Panc1 (cell line): ENCODE results near the gene WDR90. TPM values are rescaled to one million over a fixed set of nuclear protein-coding genes. Genes with fewer than 3 reads are reported as not detected.

ENCODE experiments used
- ATAC-seq: fragments of 200-7000 bp; cut with Tn5 transposase; 2 replicates; pipeline ENCODE4 v1.9.1; 2020; ENCODE audit warnings: mild to moderate bottlenecking, moderate library complexity
- BruUV-seq: library from RNA; stranded (reverse); fragments of 400-500 nt; replicated peaks from 2 replicates; lab custom pipeline; 2021; lab: Mats Ljungman, UMichigan
- CTCF ChIA-PET: fragments of 300-600 bp; sonication (Branson Sonifier 250); formaldehyde crosslinking; loops from one replicate; lab custom pipeline; 2022; ENCODE audit warnings: antibody characterized with exemption; lab: Charles Lee
- POLR2A ChIA-PET: fragments of 300-600 bp; sonication (Branson Sonifier 250); formaldehyde crosslinking; loops from one replicate; lab custom pipeline; 2022; ENCODE audit warnings: antibody characterized with exemption; lab: Charles Lee
- DNase-seq: peaks from one replicate; pipeline ENCODE4 v3.0.0-alpha.2; 2010; ENCODE audit warnings: low read depth, low spot score
- H3K27ac ChIP-seq: 2 replicates; pipeline ENCODE4 v1.5.1; 2011; ENCODE audit warnings: mild to moderate bottlenecking, low read length, inconsistent platforms
- H3K27me3 ChIP-seq: fragments of 200-500 bp; sonication (Bioruptor generic); 2 replicates; pipeline ENCODE4 v1.6.0; 2014; ENCODE audit warnings: low read length, inconsistent platforms; ENCODE audit not compliant: control insufficient read depth, insufficient read depth
- H3K36me3 ChIP-seq: fragments of 200-500 bp; sonication (Bioruptor generic); 2 replicates; pipeline ENCODE4 v1.5.1; 2014; ENCODE audit warnings: inconsistent platforms, mild to moderate bottlenecking, low read length, moderate library complexity; ENCODE audit not compliant: control insufficient read depth, insufficient read depth
- H3K4me1 ChIP-seq: 2 replicates; pipeline ENCODE4 v1.5.1; 2011; ENCODE audit warnings: inconsistent platforms, mild to moderate bottlenecking, low read length, moderate library complexity; ENCODE audit not compliant: control insufficient read depth, insufficient read depth
- H3K4me3 ChIP-seq, 2 experiments: 2 replicates each; pipeline ENCODE4 v1.5.1; 2011 to 2012; ENCODE audit warnings: low read depth in 2 of 2, low read length in 2 of 2, mild to moderate bottlenecking in 2 of 2, inconsistent platforms in 1 of 2, moderate library complexity in 1 of 2
- H3K9me3 ChIP-seq: fragments of 200-500 bp; sonication (Bioruptor generic); 2 replicates; pipeline ENCODE4 v1.5.1; 2014; ENCODE audit warnings: low read depth, mild to moderate bottlenecking, inconsistent platforms, low read length, moderate library complexity; ENCODE audit not compliant: control insufficient read depth, insufficient read depth
- POLR2AphosphoS5 ChIP-seq: IDR thresholded peaks from 2 replicates; pipeline ENCODE4 v1.6.1; 2012; ENCODE audit warnings: mild to moderate bottlenecking, low read depth, low read length, moderate library complexity
- REST ChIP-seq, 2 experiments: IDR thresholded peaks; 2 replicates each; pipeline ENCODE4 v1.6.1; 2011 to 2012; ENCODE audit warnings: low read depth in 2 of 2, control low read depth in 1 of 2, low read length in 1 of 2, mild to moderate bottlenecking in 1 of 2, moderate library complexity in 1 of 2; ENCODE audit not compliant: insufficient read depth in 1 of 2
- SIN3A ChIP-seq: IDR thresholded peaks from 2 replicates; pipeline ENCODE4 v1.6.1; 2012; ENCODE audit warnings: low read depth, mild to moderate bottlenecking, low read length, moderate library complexity, borderline replicate concordance; ENCODE audit not compliant: insufficient read depth
- TCF7L2 ChIP-seq: IDR thresholded peaks from 2 replicates; pipeline ENCODE4 v1.6.1; 2011; ENCODE audit warnings: mild to moderate bottlenecking, low read depth, low read length, inconsistent platforms
- in situ Hi-C: cut with HindIII; loops from 2 replicates; pipeline ENCODE4 v1.10.0; 2016; ENCODE audit warnings: low sequenced_read_pairs, low pct_unique_long_range_greater_than_20kb
- intact Hi-C: fragments of 100-400 bp; cut with micrococcal nuclease; formaldehyde crosslinking; loops from one replicate; pipeline ENCODE4 v1.10.0; 2022; ENCODE audit not compliant: unreplicated experiment
- total RNA-seq: library from RNA; stranded (reverse); gene quantifications from one replicate; pipeline ENCODE4 v1.2.1, GENCODE V29; 2021; ENCODE audit not compliant: unreplicated experiment
- TF ChIP-seq, protein P1 (sequence below): fragments of 450-650 bp; IDR thresholded peaks from 2 replicates; pipeline ENCODE4 v1.5.1; 2017; ENCODE audit warnings: mild to moderate bottlenecking

Gene WDR90
- total RNA-seq, 1 experiment from 2014 or later: 58.9 TPM

GRCh38 chr16:633336-634050 is 15.7 kb upstream of the WDR90 start:
- in situ Hi-C loops: no loop called here
- Histone ChIP-seq H3K4me1 (peaks cover 41% of the 10 kb centered on the region), H3K27me3 (no peaks in the 10 kb centered on the region), H3K4me3 (no peak overlapping the region), H3K9me3 (no peaks in the 10 kb centered on the region), H3K36me3 (no peaks in the 10 kb centered on the region), H3K27ac (no peak overlapping the region)
- DNase-seq (no peak), ATAC-seq (no peak)
- POLR2A ChIA-PET: no interaction called here
- TF ChIP-seq TCF7L2: no peak
- no peak for TF ChIP-seq SIN3A
- no peak for TF ChIP-seq REST (IDR thresholded peaks at IDR 0.05; ENCODE audit: insufficient read depth in 1 of 2, low read depth in 2 of 2, low read length in 1 of 2)
- TF ChIP-seq POLR2AphosphoS5: no peak
- TF ChIP-seq, protein P1, sequence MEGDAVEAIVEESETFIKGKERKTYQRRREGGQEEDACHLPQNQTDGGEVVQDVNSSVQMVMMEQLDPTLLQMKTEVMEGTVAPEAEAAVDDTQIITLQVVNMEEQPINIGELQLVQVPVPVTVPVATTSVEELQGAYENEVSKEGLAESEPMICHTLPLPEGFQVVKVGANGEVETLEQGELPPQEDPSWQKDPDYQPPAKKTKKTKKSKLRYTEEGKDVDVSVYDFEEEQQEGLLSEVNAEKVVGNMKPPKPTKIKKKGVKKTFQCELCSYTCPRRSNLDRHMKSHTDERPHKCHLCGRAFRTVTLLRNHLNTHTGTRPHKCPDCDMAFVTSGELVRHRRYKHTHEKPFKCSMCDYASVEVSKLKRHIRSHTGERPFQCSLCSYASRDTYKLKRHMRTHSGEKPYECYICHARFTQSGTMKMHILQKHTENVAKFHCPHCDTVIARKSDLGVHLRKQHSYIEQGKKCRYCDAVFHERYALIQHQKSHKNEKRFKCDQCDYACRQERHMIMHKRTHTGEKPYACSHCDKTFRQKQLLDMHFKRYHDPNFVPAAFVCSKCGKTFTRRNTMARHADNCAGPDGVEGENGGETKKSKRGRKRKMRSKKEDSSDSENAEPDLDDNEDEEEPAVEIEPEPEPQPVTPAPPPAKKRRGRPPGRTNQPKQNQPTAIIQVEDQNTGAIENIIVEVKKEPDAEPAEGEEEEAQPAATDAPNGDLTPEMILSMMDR: no peak
- intact Hi-C loops: no loop called here
- no TSS peak for BruUV-seq
- CTCF ChIA-PET: no interaction called here

- POLR2A ChIA-PET: no interaction called here
- intact Hi-C loops (no loop called here), in situ Hi-C loops (no loop called here)
- Histone ChIP-seq H3K27me3 (no peaks in the 10 kb centered on the region), H3K9me3 (no peaks in the 10 kb centered on the region), H3K4me3 (no peak overlapping the region), H3K36me3 (no peaks in the 10 kb centered on the region), H3K27ac (no peak overlapping the region), H3K4me1 (peaks cover 43% of the 10 kb centered on the region)
- TF ChIP-seq SIN3A: no peak
- TF ChIP-seq POLR2AphosphoS5: no peak
- TF ChIP-seq, protein P1: no peak
- no peak for TF ChIP-seq TCF7L2
- TF ChIP-seq REST (IDR thresholded peaks at IDR 0.05; ENCODE audit: insufficient read depth in 1 of 2, low read depth in 2 of 2, low read length in 1 of 2): no peak
- CTCF ChIA-PET: no interaction called here
- DNase-seq (no peak), ATAC-seq (no peak)
- no TSS peak for BruUV-seq
Measured at GRCh38 chr16:634051-634670, 15.0 kb upstream of the WDR90 start.
